ENCODE data around the gene TMEM255B.
"Not testable (repeated sequence)": the region's sequence is repeated elsewhere in the genome, so short reads cannot be mapped to it uniquely, and the experiment has no call there.

Gene TMEM255B

DNA sequence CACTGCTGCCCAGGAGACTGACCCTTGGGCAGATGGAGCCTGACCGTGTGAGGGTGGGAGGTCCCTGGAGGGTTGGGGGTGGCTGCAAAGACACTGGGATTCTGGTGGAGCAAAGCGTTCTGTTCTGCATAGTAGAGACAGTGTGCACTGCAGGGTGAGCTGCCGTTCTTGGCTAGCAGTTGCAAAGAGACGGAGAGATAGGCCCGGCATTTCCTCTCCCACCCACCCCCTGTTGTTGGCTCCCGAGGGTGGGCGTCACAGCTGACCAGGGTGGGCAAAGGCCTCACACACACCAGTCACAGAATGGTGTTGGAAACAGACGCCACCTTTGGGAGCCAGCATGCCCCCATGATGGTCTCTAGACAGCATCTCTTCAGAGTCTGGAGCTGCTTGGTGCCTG is 11.4 kb downstream of the TMEM255B start:
- no peak for DNase-seq

DNA sequence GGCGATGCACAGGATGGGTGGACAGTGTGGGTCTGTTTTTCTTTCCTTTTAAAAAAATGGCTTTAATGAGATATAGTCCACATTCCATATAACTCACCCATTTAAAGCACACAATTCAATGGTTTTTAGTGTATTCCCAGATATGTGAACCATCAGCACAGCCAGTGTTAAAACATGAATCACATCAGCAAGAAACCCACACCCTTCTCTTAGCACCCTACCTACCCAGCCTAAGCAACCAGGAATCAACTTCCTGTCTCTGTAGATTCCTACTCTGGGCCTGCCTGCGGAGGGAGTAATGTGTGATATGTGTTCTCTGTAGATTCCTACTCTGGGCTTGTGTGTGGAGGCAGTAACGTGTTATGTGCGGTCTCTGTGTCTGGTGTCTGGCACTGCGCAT is 11.9 kb downstream of the TMEM255B start:
- no peak for DNase-seq

DNA sequence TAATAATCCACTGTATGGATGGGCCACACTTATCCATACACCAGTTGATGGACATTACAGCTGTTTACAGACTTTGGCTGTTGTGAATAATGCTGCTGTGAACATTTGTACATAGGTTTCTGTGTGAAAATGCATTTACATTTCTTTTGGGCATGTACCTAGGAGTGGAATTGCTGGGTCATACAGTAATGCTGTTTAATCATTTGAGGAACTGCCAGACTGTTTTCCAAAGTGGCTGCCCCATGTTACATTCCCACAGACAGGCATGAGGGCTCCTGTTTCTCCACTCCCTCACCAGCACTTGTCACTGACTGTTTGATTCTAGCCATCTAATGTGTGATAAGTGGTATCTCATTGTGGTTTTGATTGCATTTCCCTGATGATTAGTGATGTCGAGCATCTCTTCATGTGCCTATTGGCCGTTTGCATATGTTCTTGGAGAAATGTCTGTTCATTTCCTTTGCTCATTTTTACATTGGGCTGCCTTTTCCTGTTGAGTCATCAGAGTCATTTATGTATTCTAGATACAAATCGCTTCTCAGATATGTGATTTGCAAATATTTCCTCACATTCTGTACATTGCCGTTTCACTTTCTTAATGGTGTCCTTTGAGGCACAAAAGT is 12.8 kb downstream of the TMEM255B start:
- peak; percentile 6 for DNase-seq

DNA sequence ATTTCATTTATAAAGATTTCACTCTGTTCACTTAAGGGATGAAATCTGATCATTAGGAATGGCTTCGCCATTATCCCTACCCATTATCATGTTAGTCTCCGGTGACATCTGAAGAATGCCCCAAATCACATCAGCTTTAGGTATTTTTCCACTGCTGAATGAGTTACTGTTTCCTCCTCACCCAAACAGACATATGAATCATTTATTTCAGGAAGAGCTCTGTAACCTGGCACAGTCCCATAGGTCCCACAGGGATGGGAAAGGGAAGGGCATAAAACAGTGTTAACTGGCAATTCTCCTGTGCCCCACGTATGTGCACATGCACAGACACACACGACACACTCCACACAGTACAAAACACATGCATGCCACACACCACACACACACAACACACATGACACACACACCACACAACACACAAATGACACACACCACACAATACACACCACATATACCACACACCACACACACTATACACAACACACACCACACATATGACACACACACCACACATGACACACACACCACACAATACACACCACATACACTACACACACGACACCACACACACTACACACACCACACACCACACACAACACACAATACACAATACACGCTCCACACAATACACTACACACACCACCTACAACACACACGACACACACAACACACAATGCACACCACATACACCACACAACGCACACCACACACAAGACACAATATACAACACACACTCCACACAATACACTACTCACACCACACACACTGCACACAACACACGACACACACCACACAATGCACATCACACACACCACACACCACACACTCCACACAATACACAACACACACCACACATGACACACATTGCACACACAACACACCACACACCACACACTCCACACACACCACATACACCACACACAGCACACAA is 15.4 kb downstream of the TMEM255B start:
- DNase-seq: no peak

DNA sequence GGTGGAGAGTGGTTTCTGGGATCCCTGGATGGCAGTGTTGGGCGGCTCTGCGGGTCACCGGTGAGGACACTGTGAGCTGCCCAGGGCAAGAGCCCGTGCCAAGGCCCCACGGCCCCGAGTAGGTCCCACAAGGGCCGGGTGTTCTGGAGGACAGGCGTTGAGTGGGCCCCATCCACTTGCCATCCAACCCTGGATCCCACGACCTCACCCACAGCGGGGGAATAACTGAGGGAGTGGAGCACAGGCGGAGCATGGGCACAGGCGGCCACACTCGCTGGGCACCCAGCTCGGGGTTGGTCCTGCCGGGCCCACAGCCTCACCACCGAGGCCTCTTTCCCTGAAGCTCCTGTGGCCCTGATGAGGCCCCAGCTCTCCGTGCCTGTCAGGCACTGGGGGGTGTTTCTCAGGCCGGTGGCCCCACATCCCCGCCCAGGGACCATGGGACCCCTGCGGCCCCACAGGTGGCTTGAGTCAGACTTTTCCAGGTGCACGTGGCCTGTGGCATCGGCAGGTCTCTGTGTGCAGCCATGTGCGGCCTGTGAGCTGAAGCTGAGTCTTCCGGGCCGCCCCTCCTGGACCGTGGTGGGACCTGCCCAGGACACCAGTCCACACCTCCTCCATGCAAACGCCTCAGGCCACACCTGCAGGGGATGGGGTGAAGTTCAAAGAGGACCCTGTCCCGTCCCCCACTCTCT is 16.6 kb downstream of the TMEM255B start:
- no peak for DNase-seq

DNA sequence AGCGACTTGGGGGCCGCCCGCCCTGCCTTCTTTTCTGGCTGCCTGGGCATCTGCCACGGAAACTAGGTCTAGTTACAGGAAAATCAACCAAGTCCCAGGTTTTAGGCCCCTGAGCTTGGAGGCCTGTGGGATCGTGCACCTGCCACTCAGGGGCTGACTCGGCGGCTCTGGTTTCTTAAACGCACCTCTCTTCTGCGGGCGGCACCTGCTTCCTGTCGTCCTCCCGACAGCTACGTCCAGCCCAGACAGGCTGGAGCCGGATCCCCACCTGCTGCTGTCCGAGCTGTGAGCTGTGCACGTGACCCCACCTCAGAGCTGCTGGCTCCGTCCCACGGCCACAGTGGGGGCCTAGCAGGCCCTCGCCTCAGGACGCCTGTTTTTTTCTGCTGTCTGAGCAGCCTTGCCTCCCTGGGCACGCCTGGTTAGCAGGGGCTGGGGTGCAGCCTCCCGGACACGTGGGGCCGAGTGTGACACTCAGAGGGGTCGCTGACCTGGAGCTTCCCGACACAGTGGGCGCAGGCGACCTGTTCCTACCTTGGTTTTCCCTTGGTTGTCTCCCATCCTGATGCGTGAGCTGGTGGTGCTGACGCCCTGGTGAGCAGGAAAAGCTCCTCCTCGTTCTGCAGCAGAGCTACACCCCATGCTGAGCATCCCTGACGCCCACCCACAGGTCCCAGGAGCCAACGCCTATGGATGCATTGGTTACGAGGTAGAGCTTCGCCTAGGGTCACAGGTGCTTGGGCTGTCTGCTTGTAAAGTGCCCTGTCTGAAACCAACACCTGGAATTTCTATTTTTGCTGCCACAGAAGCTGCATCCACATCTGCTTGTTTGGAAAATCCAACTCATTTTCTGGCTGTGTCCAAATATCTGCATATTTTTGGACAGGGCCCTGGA is 17.5 kb downstream of the TMEM255B start:
- DNase-seq: no peak

DNA sequence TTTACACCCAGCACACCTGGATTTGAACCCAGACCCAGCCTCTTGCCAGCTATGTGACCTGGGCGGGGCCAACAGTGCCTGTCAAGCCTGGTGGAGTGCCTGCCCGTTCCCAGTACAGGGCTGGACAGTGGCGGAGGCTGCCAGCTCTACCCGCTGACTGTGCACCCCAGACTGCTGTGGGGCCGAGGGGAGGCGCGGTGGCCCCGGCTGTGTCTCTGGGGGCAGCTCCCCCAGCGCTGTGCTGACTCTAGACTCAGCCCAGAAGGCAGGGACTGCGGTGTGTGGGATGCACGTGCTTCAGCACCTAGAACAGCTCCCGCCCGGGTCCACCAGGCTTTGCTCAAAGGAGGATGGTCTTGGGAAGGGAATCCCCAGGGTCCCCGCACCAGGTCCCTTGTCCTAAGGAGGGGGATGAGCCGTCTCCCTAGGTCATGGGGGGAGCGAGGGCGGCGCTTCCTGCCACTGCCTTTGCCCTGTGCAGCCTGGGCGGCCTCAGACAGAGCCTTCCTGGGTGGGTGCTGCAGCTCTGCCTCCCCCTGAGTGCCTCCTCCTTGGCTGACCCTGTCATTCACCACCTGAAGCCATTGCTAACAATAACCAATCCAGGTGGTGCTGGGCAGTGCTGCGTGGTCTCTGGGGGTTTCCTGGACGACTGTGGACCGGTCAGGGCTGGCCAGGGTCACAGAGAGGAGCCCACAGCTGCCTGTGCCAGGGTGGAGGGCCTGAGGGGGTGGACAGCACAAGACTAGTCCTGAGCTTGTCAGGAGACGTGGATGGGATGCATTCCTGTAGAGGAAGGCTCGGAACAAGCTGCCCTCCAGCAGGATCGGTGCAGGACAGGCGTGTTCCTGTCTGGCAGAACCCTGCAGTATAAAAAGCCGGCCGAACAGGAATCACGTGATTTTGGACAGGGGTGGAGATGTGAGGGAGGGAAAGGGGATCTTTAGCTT is 18.6 kb downstream of the TMEM255B start:
- peak; percentile 25 for DNase-seq

DNA sequence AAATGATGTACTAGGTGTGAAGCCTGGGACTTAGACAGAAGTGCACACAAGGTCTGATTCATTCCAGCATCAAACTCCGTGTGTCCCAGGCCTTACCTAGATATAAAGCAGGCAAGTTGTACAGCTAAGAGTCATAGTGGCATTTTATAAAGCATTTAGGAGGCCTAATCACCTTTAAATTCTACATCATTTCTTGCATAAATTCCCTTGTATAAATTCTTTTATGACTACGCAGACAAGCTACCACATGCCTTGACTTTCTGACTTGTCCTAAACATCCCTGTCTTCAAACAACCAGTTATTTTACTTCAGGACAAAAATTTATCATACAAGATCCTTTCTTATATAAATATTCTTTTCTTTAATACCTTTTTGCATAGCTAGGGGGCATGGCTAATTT is 22.5 kb downstream of the TMEM255B start:
- DNase-seq: no peak

DNA sequence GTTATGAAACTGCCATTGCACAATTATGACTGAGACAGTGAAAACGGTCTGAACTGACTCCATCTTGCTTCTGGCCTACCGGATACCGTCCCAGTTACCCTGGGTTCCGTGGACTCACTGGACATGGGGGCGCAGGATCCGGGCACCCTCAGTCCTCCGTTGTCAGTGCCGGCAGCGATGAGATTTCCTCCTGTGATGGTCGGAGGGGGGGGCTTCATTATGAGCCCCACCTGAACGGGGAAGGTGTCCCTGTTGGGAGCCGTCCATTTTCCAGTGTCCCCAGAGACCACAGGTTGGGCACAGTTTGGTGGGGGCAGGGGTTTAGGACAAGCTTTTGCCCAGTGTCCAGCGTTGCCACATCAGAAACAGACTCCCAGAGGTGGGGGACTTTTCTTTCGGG is 23.4 kb downstream of the TMEM255B start:
- DNase-seq: no peak

DNA sequence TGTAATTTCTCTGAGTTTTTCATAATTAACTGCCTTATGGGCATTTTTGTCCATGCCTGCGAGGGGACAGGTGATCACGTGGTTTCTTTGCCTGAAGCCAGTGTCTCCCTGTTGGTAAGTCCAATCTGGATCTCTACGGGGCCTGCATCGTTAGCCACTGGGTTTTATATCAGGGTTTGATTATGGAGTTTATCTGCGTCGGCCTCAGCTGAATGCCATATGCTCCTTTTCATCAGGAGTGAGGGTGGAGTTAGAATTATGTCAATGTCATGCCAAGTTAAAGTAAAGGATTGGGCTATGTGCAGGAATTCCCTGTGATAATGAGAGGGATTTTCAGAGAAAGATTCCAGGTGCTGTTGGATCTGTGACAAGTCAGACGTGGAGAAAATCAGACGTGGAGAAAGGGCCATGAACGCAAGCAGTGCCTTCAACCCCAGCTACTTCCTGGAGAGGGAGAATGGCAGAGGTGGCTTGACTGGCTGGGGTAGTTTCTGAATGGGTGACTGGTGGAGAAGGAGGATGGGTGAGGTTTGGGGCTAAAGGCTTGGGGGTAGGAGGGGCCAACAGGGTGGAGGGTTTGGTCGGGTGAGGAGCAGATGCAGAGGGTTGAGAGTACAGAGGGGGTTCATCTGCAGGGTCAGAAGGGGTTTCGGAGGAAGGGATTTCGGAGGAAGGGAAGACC is 24.3 kb downstream of the TMEM255B start:
- DNase-seq: no peak

DNA sequence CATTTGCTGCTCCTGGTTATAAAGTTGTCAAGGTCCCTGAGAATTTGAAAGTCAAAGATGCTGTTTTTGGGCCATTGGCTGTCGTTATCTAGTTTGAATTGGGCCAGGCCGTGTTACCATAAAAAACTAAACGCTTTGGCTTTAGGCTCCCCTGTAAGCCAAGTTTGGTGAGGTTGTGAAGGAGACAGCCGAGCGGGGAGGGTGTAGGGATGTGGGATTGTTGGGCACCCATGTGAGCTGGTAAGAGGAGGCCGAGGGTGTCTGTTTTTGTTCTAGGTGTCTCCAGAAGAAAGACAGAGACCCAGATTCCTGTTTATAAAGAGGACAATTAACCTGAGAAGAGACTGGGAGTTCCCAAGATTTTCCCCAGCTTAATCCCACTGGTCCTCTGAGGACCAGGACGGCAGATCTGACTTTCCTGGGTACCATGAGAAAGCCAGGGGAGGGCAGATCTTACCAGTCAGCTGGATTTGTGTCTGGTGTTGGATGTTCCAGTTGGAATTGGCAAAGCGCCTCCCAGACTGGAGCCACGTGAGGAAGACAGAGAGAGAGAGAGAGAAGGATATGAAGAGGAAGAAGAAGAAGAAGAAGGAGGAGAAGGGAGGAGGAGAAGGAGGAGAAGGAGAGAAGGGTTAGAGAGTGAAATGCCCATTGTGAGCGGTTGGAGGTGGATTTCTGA is 25.1 kb downstream of the TMEM255B start:
- DNase-seq: no peak

DNA sequence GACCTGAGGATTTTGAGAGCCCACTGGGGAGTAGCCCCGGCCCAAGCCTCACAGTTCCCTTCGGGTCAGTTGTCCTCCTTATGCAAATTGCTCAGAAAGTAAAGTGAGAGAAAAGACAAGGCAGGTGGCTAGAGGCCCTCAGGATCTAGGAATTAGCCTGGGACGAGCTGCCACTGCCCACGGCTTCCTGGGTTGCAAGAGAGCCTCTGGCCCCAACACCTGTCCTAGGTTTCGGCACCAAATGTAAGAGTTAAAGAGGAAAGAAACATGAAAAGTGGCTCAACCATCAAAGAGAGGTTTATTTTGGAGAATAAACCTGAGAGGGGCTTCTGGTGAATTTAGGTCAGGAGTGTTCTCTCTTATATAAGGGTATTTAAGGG is 25.6 kb downstream of the TMEM255B start:
- DNase-seq: no peak

DNA sequence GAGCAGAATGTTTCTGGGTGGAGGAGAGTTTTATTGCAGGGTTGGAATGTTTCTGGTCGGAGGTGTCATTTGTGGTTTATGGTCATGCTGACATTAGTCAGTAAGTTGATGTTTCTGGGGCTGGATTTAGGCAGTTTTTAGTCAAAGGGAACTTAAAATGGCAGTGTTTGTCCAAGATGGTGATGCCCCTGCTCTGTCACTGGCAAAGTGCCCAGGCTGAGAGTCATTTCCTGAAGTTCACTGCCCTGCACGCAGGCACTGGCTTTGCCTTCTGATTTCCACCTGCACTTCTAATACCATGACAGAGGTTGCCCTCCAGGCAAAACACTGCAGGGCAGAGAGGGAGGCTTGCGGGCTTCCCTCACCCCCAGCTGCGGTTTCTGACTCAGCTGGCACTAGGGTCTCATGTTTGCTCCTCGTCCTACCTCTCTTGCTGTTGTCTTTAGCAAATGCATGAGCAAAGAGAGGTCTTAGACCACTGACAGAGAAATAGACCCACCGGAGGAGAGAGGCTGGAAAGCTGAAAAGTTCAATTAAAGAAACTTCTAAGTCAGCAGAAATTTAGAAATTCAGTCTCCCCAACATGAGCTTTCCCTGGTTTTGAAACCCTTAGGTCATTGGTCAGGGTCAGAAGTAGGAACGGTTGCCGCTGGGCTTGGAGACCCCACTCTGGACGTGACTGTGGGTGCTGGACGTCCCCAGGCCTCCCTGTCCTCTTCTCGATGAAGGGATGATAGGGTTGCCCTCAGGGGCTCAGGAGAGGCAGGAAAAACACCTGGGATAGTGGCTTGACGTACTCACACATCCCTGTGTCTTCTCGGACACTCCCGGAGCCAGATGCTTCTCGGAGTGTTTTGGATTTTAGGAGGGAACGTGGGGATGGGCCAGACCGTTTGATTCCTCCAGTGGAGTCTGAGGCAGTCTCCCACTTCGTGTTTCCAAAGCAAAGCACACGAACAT is 26.3 kb downstream of the TMEM255B start:
- peak; percentile 39 for DNase-seq

DNA sequence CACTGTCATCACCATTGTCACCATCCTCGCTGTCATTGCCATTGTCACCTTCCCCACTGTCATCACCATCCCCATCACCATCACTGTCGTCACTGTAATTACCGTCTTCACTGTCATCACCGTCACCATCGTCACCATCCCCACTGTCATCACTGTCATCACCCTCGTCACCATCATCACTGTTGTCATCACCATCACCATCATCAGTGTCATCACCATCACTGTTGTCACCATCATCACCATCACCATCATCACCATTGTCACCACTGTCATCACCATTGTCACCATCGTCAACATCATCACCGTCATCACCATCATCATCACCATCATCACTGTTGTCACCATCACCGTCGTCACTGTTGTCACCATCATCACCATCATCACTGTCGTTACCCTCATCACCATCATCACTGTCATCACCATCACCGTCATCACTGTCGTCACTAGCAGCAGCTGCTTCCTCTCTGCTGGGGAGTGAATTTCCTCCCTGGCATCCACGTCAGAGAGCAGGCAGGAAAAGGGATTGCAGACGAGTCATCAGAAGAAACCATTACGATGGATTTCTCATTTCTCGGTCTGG is 27.3 kb downstream of the TMEM255B start:
- DNase-seq: peak; percentile 5

DNA sequence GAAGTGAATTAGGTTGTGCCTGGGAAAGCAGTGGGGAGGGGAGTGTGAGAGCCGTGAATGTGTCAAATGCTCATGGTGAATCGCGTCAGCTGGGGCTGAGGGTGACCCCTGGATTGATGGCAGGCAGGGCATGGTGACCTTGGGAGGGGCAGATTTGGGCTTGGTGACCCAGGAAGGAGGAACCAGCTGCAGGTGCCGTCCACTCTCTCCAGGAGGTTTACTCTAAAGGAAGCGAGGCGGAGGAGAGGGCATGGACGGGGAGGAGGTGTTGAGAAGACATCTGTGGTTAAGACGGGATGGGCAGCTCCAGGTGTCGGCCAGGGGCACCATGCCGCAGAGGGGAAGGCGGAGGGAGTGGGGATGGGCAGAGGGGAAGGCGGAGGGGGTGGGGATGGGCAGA is 28.7 kb downstream of the TMEM255B start:
- no peak for DNase-seq

DNA sequence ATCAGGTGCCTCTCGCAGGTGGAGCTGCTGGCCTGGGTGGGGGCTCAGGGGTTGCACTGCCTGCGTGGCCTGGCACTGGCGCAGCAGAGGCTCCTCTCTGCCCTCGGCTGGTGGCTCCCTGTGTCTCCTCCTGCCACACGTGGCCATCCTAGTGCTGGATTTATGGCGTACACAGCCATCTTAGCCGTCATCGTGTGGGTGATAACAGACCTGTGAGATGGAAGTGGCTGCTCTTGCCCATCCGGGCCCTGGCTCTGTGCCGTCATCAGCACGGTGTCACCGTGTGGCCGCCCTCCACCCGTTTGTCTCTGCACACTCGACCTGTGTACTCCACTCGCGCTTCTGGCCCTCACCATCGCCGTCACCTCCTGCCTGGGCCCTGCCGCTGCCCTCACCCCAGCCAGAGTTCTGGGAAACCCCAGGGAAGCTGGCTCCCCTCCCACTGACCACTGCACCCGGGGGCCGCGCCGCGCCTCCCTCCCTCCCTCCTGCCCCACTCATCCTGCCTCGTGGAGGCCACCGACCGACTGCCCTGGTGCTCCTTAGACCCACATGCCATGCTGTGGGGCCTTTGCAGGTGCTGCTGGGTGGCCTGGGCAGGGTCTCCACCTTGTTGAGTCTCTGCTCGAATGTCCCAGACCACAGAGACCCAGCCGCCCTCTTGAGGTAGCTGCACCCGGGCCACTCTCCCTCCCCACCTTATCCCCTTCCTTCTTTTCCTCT is 29.5 kb downstream of the TMEM255B start:
- DNase-seq: no peak

DNA sequence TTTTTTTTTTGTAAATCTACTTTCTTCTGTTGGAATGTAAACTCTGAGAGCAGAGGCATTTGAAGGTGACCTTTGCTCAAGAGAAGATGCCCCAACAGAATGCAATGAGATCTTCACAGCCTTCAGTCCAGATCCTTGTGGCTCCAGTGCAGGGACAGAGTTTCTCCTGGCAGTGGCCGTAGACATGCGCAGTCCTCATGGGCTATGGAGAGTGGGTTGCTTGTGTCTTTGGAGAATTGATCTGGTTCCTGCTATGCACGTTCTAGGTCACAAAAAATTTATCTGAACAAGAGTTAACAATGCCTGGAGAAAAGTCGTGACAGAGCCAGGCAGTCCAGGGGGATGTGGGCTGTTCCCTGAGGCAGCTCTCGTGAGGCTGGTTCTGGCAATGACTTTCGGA is 30.1 kb downstream of the TMEM255B start:
- DNase-seq: no peak

DNA sequence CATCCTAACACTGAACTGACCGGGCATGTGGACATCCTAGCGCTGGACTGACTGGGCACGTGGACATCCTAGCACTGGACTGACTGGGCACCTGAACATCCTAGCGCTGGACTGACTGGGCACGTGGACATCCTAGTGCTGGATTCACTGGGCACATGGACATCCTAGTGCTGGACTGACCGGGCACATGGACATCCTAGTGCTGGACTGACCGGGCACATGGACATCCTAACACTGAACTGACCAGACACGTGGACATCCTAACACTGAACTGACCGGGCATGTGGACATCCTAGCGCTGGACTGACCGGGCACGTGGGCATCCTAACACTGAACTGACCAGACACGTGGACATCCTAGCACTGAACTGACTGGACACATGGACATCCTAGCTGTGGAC is 30.9 kb downstream of the TMEM255B start:
- not testable (repeated sequence) for DNase-seq
